ENCODE data around the gene CYTIP.

CYTIP gene

DNA sequence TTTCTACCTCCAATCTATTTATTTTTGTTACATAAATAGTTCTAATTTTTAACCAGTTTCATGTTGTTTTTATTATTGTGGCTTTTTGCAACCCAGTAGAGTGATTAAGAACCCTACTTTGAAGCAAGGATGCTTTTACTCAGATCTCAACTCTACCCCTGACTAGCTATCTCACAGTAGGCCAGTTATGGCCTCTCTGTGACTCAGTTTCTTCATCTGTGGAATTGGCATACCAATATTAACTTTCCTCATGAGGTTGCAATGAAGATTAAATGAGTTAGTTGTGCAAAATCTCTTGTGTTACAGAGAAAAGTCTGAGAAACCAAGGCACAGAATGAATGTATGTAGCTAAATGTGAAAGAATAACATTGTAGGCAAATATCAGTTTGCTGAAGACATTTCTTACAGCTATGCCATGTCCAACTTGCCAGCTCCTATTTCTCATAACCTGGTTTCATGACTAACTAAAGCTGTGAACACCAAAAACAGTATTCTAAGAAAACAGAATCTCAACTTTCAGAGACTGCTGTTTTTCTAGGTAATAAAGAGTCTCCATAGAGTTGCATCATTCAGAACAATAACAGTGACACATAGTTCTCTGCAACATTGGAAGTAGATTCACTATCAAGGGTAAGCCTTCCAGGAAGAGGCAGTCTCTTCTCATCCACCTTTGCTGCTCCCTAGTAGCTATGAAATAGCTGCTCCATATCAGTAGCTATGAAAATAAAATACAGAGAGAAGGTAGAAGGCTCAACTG lies 33.2 kb upstream of the CYTIP start:
- Histone ChIP-seq H3K27me3 (ENCODE audit: insufficient read depth, low read depth, severe bottlenecking) (no peaks in the 10 kb centered on the region), H3K9me3 (ENCODE audit: severe bottlenecking) (no peaks in the 10 kb centered on the region), H3K4me3 (ENCODE audit: low read depth, low read length) (no peak overlapping the region), H3K36me3 (no peaks in the 10 kb centered on the region), H3K27ac (no peak overlapping the region)
- no peak for DNase-seq
- TF ChIP-seq, protein P1, sequence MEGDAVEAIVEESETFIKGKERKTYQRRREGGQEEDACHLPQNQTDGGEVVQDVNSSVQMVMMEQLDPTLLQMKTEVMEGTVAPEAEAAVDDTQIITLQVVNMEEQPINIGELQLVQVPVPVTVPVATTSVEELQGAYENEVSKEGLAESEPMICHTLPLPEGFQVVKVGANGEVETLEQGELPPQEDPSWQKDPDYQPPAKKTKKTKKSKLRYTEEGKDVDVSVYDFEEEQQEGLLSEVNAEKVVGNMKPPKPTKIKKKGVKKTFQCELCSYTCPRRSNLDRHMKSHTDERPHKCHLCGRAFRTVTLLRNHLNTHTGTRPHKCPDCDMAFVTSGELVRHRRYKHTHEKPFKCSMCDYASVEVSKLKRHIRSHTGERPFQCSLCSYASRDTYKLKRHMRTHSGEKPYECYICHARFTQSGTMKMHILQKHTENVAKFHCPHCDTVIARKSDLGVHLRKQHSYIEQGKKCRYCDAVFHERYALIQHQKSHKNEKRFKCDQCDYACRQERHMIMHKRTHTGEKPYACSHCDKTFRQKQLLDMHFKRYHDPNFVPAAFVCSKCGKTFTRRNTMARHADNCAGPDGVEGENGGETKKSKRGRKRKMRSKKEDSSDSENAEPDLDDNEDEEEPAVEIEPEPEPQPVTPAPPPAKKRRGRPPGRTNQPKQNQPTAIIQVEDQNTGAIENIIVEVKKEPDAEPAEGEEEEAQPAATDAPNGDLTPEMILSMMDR (IDR thresholded peaks at IDR 0.05; ENCODE audit: low read depth, low read length): no peak

DNA sequence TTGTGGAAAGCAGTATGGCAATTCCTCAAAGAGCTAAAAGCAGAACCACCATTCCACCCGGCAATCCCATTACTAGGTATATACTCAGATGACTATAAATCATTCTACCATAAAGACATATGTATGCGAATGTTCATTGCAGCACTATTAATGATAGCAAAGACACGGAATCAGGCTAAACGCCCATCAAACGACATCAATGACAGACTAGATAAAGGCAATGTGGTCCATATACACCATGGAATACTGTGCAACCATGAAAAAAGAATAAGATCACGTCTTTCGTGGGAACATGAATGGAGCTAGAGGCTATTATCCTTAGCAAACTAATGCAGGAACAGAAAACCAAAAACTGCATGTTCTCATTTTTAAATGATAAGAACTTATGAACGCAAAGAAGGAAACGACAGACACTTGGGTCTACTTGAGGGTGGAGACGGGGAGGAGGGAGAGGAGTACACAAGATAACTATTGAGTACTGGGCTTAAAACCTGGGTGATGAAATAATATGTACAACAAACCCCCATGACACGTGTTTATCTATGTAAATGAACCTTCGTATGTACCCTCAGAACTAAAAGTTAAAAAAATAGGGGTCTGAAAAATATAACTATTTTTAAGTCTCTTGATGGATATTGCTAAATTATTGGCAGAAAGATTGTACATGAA lies 32.0 kb upstream of the CYTIP start:
- Histone ChIP-seq H3K36me3 (no peaks in the 10 kb centered on the region), H3K27ac (no peak overlapping the region), H3K27me3 (ENCODE audit: insufficient read depth, low read depth, severe bottlenecking) (no peaks in the 10 kb centered on the region), H3K4me3 (ENCODE audit: low read depth, low read length) (no peak overlapping the region), H3K9me3 (ENCODE audit: severe bottlenecking) (no peaks in the 10 kb centered on the region)
- TF ChIP-seq, protein P1 (IDR thresholded peaks at IDR 0.05; ENCODE audit: low read depth, low read length): no peak
- DNase-seq: no peak

- Histone ChIP-seq H3K27ac (no peak overlapping the region), H3K9me3 (ENCODE audit: severe bottlenecking) (no peaks in the 10 kb centered on the region), H3K36me3 (no peaks in the 10 kb centered on the region), H3K27me3 (ENCODE audit: insufficient read depth, low read depth, severe bottlenecking) (no peaks in the 10 kb centered on the region), H3K4me3 (ENCODE audit: low read depth, low read length) (no peak overlapping the region)
- TF ChIP-seq, protein P1 (IDR thresholded peaks at IDR 0.05; ENCODE audit: low read depth, low read length): no peak
- no peak for DNase-seq
Observed at GRCh38 chr2:157473581-157473980, 29.7 kb upstream of the CYTIP start.

DNA sequence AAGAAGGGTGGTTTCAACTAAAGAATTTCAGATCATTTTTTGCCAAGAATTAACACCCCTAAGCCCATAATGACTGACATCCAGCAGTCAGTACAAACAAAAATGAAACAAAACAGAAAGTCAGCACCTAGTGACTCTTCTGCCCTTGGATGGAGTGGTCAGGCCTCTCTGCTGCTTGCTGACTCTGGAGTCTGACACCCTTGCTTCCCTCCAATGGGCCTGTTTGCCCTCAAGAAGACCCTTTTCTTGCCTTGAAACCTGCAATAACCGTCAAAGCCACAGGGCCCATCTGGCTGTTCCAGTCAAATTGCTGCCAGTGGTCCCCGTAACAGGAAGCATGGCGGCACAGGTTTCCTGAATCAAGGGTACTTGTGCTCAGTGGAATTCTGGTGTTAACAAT lies 27.2 kb upstream of the CYTIP start:
- H3K27me3 ChIP-seq (ENCODE audit: insufficient read depth, low read depth, severe bottlenecking): no peaks in the 10 kb centered on the region
- DNase-seq: no peak
- H3K36me3 ChIP-seq: no peaks in the 10 kb centered on the region
- TF ChIP-seq, protein P1 (IDR thresholded peaks at IDR 0.05; ENCODE audit: low read depth, low read length): no peak
- H3K27ac ChIP-seq: no peak overlapping the region
- H3K4me3 ChIP-seq (ENCODE audit: low read depth, low read length): no peak overlapping the region
- no peaks in the 10 kb centered on the region for H3K9me3 ChIP-seq (ENCODE audit: severe bottlenecking)

- no peak for DNase-seq
- Histone ChIP-seq H3K9me3 (ENCODE audit: severe bottlenecking) (no peaks in the 10 kb centered on the region), H3K27ac (no peak overlapping the region), H3K4me3 (ENCODE audit: low read depth, low read length) (no peak overlapping the region), H3K27me3 (ENCODE audit: insufficient read depth, low read depth, severe bottlenecking) (no peaks in the 10 kb centered on the region), H3K36me3 (no peaks in the 10 kb centered on the region)
- TF ChIP-seq, protein P1 (IDR thresholded peaks at IDR 0.05; ENCODE audit: low read depth, low read length): no peak
Observed at GRCh38 chr2:157470321-157470720, 26.4 kb upstream of the CYTIP start.

Data from WERI-Rb-1 (cell line).